Measurements from ENCODE around the gene STC2.
"Not testable (repeated sequence)": the region's sequence is repeated elsewhere in the genome, so short reads cannot be mapped to it uniquely, and the experiment has no call there.

Gene STC2, protein sequence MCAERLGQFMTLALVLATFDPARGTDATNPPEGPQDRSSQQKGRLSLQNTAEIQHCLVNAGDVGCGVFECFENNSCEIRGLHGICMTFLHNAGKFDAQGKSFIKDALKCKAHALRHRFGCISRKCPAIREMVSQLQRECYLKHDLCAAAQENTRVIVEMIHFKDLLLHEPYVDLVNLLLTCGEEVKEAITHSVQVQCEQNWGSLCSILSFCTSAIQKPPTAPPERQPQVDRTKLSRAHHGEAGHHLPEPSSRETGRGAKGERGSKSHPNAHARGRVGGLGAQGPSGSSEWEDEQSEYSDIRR

DNA sequence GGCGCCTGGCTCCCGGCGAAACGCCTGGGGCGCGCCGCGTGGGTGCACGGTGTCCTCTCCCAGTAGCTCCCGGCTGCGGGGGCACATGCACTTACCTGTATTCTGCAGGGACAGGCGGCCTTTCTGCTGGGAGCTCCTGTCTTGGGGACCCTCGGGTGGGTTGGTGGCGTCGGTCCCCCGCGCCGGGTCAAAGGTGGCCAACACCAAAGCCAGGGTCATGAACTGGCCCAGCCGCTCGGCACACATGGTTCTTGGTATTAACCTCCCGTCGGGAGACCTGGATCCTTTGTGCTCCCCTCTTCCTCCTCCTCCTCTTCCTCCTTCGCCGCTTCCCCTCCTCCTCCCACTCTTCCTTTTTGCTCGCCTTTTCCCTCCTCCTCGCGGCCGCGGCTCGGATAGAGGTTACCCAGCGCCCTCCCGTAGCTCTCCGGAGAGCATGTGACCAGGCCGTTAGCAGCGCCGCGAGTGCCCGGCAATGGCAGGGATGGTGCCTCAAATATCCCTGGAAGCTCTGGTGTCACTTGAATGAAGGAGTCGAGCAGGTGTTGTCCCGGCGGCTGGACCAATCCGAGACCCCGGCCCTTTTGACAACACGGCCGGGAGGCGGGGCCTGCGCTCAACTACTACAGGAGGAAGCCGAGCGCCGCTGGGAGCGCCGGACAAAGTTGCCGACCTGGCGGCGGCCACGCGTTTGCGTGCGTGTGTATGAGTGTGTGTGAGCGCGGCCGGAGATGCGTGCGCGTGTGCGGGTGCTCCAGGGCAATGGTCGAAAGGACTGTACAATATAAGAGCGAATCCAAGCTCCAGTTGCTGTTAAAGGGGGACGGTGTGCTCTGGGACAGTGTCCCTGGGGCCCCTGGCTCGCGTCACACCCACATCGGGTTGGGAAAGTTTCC, at the start of gene STC2:
Gene STC2, minus strand, starts transcription at position 467 of the 896 bp plus-strand sequence. Its CDS starts 221 bp downstream, at position 246.
- no peak for DNase-seq

DNA sequence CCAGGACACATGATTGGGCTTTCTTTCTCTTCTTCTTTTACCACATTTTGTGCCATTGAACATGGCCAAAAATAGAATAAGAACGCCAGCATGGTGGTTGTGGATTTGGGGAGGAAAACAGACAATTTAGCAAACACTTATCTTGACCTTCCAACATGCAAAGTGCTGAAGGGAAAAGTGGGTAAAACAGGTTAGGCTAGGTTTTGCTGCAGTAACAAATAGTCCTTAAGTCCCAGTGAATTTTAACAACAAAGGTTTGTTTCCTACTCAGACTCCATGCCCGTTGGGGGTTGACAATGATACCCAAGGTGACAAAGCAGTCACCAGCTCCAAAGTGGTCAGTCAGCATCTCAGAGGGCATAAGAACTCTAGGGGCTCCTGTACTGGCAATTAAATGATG, 43.2 kb upstream of the STC2 start:
- no peak for DNase-seq

DNA sequence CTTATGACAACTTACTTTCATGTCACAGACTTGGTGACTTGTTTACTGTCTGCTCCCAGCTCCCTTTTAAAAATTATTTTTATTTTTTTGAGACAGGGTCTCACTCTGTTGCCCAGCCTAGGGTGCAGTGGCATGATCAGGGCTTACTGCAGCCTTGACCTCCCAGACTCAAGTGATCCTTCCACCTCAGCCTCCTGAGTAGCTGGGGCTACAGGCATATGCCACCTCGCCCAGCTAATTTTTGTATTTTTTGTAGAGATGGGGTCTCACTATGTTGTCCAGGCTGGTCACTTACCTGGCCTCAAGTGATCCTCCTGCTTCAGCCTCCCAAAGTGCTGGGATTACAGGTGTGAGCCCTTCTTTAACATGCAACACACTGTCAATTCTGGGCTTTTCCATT, 35.2 kb upstream of the STC2 start:
- not testable (repeated sequence) for DNase-seq

DNA sequence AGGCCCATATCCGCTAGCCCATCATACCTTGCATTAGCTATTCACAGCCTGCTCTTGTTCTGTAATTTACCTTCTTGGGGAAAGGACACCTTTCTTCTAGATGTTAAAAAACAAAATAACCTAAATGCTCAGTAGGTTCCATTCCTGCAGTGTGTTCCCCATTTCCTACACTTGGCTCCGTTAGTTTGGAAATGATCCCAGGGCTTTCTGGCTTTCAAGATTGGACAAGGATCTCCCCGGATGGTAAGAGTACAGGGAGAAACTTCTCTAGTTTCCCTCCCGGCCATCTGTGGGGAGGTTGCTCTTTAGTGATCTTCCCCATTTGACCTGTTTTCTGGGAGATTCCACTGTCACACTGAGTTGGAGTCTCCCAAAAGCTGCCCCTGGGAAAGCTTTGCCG, 27.3 kb upstream of the STC2 start:
- DNase-seq: no peak

DNA sequence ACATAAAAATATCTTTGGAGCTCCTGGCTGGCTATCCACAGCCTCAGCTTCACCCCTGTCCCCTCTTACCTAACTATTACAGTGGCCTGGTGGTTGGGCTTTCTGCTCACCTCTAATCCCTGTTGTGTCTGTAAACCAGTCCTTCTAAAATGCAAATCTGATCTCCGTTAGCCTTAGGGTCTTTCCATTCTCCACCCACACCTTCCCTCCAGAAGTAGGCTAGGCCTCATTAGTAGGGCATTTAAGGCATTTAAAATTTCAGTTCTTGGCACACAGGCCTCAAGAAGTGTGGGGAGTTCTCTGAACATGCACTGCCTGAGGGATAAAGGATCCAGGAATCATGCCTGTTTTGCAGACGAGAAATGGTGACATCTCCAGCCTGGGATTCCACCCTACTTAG, 26.4 kb upstream of the STC2 start:
- DNase-seq: no peak

DNA sequence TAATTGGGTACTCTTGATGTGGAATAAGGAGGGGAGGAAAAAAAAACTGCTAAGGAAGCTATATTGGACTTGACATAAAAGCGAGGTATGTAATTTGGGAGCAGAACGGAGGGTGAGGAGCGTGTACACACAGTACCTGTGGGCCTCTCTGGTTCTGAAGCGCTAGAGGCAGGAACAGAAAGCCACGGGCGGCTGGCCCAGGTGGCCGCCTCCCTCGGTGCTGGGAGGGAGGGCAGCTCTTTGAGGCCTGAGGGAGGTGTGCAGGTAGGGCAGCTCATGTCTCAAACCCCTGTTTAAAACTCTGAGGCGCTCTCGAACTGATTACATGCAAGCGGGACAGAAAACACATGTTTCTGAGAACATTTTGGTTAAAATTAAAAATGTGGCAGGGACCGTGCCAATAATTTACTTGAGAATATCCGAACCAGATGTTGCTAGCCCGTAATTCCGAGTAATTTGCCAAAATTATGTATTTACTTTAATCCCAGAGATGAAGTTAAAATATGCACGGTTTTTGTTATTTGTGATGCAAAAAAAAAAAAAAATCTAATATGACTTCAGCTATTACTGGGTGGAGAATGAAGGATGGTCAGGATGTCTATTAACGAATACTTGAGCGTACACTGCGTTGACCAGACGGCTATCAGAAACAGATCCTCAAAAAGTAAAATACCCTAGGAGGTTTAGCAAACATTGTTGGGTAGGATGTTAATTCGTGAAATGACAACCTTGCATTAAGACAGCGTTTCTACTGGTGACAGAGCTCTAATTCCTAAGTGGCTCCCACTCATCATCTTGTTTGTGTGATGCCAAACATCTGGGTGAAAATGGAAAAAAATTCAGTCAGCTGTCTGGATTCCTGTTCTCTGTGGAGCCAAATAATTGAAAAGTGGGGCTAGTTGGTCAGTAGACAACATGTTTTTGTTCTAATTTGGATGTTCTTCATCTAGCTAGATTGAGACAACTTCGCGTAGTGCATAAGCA, 24.4 kb upstream of the STC2 start:
- DNase-seq: no peak

DNA sequence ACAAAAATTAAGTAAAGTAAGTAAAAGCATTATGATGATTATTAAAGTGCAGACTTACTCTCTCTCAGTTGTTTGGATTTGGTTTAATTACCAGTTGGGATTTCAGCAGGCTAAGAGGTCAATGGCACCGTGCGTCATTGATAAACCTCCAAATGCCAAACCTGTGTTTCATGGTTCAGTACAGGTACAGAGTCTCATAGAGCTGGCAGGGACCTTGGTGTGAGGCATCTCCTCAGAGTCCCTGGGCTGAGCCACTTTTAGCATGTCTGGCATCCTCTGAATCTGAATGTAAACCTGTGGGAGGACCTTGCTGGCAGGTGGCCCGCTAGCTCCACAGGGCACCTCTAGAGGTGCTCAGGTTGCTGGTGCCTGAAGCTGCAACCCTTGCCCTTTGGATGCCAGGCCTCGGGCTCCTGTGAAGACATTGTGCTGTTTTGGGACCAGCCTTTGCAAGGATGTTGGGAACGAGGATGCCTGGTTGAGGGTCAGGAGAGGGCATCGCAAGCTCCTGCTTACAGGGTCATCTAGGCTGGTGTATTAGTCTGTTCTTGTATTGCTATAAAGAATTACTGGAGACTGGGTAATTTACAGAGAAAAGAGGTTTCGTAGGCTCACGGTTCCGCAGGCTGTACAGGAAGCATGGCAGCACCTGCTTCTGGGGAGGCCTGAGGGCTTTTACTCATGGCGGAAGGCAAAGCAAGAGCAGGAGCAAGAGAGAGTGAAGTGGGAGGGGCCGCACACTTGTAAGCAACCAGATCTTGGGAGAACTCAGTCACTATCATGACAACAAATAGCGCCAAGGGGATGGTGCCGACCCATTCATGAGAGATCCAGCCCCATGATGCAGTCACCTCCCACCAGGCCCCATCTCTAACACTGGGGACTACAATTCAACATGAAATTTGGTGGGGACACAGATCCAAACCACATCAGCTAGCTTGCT, 14.9 kb upstream of the STC2 start:
- DNase-seq: no peak

DNA sequence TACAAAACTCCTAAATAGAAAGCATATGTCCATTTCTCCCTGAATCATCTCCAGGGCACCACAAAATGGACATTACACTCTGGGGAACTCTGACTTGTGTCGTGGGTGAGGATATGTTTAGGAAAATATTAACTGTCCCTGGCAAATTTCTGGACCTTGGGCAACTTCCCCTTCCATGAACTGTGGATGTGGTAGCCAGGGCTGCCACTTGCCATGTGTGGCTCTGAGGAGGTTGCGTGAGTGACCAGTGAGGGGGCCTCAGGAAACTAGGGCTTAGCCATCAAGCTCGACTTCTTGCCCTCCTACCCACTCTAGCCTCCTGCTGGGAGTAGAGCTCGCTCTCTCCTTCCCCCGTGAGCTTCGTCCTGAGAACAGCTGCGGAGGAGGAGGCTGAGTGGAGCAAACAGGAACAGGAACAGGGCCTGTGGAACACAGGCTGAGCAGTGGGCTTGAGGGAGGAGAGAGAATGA, 13.8 kb upstream of the STC2 start:
- no peak for DNase-seq

DNA sequence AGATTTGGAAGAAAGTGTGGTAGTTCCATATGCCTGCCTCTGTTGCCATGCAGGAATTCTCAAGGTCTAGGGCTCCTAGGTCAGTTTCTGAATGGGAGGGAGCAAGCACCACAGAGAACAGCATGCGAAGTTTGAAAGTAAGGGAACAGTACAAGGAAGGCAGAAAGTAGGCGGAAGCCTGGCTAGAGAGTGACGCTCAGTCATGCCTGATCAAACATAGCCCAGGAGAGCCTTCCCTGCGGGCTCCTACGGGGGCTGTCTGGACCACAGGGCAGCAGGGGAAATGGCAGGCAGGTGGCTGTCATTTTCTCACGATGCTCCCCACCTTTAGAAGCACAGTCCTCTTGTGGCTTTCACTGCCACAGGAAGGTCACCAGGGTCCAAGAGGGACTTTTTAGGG, 12.8 kb upstream of the STC2 start:
- no peak for DNase-seq

DNA sequence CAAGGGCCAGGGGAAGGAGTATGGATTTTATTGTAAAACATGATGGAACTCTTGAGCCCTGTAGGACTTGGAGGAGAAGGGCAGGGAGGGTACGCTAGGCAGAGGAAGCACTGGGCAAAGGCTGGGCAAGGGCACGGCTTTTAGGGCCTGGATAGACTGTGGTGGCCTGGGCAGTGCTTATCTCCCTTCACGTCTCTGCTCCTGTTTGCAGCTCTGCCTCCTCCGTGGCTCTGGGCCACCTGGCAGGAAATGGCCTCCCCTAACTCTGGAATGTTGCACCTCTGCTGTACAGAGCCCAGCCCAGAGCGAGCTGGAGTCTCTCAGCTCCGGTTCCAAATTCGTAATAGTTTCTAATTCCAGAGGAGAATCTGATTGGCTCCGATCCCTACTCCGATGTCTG, 12.2 kb upstream of the STC2 start:
- DNase-seq: no peak

DNA sequence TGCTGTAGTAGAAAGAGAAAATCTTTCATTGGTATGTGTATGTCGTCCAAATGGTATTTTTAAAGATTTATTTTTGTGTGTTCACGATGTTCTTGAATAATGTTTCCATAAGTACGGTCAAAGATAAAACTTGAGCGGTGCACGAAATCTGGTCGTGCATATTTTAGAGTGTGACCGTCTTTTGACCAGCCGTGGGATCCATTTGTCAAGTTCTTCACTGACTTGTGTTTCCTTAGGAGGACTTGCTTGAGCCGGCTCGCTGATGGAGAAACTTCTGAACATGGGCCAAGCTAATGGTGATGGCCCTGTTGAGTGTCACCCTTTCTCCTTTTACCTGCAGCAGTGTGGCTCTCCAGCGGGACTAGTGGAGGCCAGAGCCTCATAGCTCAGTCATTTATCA, 11.1 kb upstream of the STC2 start:
- no peak for DNase-seq

DNA sequence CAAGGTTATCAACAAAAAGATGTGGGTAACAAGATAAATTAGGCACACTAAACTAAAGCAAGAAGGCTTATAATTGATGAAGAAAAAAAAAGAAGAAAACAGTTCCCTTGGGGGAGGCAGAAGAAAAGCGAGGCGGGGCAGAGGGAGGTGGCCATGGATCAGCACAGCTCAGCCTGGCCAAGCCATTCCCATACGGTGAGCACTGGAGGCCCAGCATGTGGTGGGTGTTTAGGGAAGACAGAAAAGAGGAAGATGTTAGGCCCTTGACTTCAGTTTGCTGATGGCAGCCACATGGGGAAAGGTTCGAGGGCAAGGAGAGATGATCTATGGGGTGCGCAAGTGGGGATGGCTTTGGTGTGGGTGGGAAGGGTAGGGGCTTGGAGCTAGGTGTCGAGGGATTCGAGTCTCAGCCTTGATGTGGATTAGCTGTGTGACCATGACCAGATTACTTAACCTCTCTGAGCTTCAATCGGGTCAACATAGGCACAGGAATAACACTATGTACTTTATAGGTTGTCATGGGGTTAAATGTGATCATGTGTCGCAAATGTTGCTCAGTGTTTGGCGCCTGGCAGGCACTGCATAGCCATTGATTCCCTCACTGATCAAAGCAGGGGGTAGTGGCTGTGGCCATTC, 10.3 kb upstream of the STC2 start:
- DNase-seq: no peak

DNA sequence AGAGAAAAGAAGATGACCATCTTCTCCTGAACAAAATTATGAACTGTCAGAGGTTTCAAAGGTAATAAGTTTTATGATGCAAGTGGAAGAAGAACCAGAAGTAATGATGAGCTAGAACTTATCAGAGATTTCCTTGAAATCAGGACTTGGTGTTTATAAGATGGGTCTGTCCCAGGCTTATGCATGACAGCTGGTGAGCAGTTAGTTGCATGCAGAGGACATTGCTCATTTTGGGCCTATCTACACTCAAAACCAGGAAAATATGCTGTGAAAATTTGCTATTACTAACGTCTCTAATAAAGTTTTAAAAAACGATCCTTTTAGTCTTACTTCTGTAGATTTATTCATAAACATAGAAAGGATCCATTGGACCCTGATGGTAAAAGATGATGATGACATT, 6.6 kb upstream of the STC2 start:
- no peak for DNase-seq

DNA sequence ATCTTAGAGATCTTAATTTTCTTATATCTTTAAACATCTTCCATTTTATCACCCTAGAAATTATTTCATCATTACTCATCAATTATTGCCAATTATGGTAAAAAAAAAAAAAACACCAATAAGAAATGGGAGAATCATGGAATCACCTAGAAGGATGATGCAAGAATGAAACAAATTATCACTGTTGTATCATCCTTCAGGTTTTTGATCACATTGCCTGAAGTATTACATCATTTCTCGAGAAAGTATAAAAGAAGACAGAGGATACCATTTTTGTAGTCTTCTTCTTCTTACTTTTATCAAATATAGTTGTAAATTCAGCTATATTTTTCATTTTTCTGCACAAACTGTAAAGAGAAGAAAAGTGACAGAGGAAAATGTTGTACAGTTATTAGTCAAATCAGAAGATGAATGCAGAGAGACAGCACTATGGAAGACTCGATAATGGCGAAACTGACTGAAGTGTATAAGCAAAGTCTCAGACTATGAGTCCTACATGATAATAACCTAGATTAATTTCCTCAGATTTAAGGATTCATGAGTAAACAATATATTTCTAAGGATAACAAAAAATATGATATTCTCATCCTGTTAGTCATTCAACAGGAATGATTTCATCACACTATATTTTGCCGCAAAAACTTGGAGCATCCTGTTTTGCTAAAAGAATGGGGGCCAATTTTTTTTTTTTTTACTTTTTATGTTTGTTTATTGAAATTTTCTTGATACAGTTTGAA, 5.9 kb upstream of the STC2 start:
- no peak for DNase-seq

DNA sequence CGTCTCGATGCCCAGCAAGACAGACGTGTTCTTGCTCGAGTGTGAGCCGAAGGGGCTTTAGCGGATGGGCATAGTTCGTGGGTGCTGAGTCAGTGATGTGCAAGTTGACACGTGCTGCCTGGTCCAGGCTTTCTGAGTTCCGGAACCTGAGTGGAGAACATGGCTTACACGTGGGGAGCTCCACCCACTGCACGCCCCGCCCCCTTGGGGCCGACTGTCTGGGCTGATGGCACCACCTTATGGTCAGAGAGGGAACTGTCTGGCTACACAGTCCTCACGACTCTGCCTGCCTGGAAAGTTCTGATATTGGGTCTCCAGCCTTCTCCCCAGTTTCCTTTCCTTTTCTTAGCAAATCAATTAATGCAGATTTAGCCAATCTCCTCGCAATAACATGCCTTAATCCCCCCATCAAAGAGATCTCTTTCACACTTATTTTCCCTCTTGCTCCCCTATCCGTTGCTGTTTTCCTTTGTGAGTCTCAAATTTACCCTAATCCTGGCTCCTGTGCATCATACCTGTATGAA, 3.8 kb upstream of the STC2 start:
- DNase-seq: peak; percentile 57

DNA sequence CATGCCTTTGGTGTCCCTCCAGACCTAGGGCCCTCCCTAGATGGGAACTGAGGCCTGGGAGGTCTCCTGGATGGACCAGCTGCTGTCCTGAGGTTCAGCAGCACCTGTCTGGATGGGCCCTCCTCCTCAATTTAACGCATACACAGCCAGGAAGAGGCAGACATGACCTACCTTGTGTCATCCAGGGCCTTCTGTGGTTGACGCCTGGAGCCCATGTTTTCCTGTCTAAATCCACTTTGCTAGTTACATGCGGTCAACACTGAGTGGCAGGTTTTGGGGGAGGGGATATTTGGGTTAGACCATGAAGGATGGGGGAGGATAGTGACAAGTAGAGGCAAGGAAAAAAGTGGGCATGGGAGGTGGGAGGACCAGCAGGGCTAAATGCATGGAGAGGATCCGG, 3.1 kb upstream of the STC2 start:
- no peak for DNase-seq

DNA sequence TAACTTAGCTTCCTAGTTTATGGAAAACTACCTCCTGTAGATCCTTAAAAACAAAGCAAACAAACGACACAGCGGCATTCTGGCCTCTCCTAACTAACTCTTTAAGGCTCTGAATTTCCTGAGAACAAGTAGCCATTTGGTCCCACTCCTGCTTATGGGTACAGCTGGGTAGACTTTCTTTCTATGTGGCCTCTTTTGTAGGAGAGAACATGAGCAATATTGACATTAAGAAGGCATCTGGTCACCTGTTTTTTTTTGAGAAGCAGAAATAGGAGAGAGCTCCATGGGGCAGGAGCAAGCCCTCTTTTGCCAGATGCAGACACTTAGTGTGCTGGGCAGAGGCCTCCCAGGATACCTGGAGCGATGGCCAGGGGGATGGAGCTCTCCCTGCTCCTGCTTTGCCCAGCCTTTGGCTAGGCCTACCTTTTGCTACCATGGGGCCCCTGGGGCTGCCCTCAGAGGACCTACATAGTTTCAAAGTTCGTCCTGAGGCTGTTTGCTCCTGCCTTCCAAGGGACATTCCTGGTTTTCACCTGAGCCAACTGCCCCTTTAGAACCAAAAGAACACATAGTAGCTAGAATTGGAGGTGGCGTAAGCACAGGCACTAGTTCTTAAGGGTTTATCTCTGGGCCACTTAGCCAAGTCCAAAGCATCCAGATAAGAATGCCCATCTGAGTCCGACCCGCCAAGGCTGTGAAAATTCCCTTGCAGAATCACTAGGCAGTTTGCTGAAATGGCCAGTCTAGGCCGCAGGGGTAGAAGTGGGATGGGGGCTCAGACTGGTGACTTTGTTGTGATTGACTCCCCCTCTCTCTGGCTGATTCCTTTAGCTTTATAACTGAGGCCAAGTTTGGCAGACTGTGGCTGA, 2.4 kb upstream of the STC2 start:
- DNase-seq: no peak

DNA sequence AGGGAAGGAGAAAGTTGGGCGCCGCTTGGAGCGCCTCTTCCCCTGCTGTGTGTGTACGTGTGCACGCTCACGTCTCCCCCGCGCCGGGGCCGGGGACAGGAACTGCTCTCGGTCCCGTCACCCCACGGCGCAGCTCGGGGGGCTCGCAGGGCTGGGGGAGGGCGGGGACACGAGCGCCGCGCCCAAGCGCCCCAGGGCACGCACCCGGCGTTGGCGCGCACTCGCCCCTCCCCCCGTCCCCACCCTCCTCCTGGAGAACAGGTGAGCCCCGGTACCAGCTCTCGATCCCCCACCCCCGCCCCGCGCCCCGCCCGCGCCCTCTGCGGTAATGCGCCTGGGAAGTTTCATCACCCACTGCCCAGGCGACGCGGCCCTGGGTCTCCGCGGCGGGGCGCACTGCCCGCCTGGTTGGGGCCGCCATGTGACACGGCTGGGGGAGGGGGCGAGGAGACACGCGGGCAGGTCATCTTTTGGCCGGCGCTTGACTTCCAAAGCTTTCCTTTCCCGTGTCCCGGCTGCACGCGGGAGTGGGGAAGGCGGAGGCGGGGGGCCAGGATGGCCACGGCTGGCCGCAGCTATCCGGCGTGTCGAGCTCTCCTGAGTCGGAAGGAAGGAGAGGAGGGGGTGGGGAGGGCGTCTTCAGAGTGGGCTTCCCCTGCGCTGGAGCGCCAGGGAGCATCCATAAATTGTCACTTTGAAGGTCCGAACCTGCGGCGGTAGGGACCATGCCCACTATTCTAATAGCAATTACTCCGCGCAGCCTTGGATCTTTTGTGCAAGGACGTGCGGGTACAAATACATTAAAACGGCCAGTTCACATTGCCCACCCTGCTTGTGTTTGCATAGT, 1.5 kb upstream of the STC2 start:
- DNase-seq: no peak
